KBM-7 (cell line): ENCODE measurements around the gene POPDC3.

Source experiments
- DNase-seq: peaks from one replicate; pipeline ENCODE4 v3.0.0-alpha.2; 2015
- in situ Hi-C: fragments of 300-500 bp; cut with MboI; formaldehyde crosslinking; loops from 2 replicates; pipeline ENCODE4 v1.14.3; 2020; ENCODE audit warnings: low sequenced_read_pairs, low pct_unique_long_range_greater_than_20kb, mixed read lengths

The POPDC3 gene

GRCh38 chr6:105109955-105110895 lies 69.6 kb downstream of the POPDC3 start:
- no peak for DNase-seq
- in situ Hi-C loops: loop anchor here (25.0 kb wide), 1 partner anchor 277 kb away; no protein-coding TSS in a partner anchor

- DNase-seq: no peak
- in situ Hi-C loops: loop anchor here (25.0 kb wide), 1 partner anchor 279 kb away; no protein-coding TSS in a partner anchor
Observed at GRCh38 chr6:105108631-105109262, 71.1 kb downstream of the POPDC3 start.
